Measurements from ENCODE around the gene SEMA3D.
"Not testable (repeated sequence)": the region's sequence is repeated elsewhere in the genome, so short reads cannot be mapped to it uniquely, and the experiment has no call there.

The SEMA3D gene

DNA sequence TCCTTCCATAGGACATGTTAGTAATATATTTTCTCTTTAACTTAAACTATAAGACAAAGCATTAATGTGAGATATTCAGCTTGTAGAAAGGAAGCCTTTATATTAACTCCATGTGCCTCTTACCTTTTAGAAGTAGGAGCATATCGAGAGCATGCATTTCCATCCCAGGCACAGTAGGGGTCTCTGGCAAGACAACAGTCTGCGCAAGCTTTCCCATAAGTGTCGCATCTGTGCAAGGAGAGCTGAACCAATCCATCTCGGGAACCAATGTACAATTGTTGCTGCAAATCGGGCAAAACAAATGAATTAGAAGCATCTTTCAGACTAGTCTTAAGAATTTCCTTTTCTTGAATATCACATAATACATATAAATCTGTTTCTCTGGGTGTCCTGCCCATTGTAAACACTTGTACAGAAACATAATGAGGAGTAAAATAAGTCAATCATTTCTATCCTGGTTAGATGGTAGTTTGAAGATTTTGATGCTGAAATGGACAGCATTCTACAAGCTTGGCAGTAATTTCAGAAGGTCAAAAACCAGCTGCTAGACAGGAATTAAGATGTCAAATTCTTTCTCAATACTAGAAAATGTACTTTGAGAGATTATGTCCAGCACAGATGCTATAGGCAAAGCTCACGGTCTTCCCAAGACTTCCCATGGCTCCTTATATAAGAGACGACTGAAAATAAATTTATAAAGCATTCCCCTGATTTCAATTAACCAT, 171.8 kb downstream of the SEMA3D start:
- Histone ChIP-seq H3K4me3 (ENCODE audit: low read depth in 1 of 2, low read length in 2 of 2) (no peak overlapping the region), H3K36me3 (ENCODE audit: control insufficient read depth in 1 of 2, insufficient read depth in 2 of 2, low read length in 2 of 2) (no peaks in the 10 kb centered on the region), H3K27me3 (ENCODE audit: low read depth, low read length) (no peaks in the 10 kb centered on the region), H3K9me3 (ENCODE audit: control insufficient read depth in 1 of 2, low read length in 2 of 2) (no peaks in the 10 kb centered on the region), H3K27ac (ENCODE audit: low read length) (no peak overlapping the region), H3K4me1 (ENCODE audit: control insufficient read depth in 1 of 2, insufficient read depth in 2 of 2, low read length in 2 of 2) (no peaks in the 10 kb centered on the region)

DNA sequence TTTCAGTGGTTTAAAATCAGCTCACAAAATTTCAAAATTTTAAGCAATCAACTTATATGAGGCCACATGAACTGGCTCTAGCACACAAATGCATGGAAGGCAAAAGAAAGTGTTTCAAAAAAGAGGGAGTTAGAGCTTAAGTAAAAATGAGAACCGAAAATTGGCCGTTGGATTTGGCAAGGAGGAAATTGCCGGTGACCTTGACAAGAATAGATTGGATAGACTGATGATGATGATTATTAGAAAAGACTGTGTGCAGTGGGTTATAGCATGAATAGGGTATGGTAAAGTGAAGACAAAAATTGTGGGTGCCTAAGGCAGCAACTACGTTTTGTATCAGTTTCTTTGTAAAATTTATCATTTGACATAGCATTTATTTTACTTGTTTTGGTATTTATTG, 175.7 kb downstream of the SEMA3D start:
- no peaks in the 10 kb centered on the region for H3K9me3 ChIP-seq (ENCODE audit: control insufficient read depth in 1 of 2, low read length in 2 of 2)
- no peak overlapping the region for H3K27ac ChIP-seq (ENCODE audit: low read length)
- no peaks in the 10 kb centered on the region for H3K4me1 ChIP-seq (ENCODE audit: control insufficient read depth in 1 of 2, insufficient read depth in 2 of 2, low read length in 2 of 2)
- H3K36me3 ChIP-seq (ENCODE audit: control insufficient read depth in 1 of 2, insufficient read depth in 2 of 2, low read length in 2 of 2): no peaks in the 10 kb centered on the region
- no peak overlapping the region for H3K4me3 ChIP-seq (ENCODE audit: low read depth in 1 of 2, low read length in 2 of 2)
- no peaks in the 10 kb centered on the region for H3K27me3 ChIP-seq (ENCODE audit: low read depth, low read length)

DNA sequence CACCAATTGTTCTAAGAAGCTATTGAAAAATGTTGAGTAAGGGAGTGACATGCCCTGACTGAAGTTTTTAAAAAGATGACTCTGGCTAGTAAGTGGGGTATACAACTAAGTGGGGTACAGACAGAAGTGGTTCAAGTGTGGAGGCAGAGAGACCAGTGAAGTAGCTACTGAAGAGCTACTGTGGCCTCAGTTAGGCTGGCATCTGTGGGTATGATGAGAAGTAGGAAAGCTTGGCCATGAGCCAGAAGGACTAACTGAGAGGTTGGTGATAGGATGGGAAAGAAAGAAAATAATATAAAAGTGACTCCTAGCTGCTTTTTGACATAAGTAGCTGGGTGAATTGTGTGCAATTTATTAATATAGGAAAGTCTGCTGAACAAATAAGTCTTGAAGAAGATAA, 176.6 kb downstream of the SEMA3D start:
- H3K4me1 ChIP-seq (ENCODE audit: control insufficient read depth in 1 of 2, insufficient read depth in 2 of 2, low read length in 2 of 2): no peaks in the 10 kb centered on the region
- H3K27ac ChIP-seq (ENCODE audit: low read length): no peak overlapping the region
- H3K27me3 ChIP-seq (ENCODE audit: low read depth, low read length): no peaks in the 10 kb centered on the region
- H3K36me3 ChIP-seq (ENCODE audit: control insufficient read depth in 1 of 2, insufficient read depth in 2 of 2, low read length in 2 of 2): no peaks in the 10 kb centered on the region
- H3K4me3 ChIP-seq (ENCODE audit: low read depth in 1 of 2, low read length in 2 of 2): no peak overlapping the region
- no peaks in the 10 kb centered on the region for H3K9me3 ChIP-seq (ENCODE audit: control insufficient read depth in 1 of 2, low read length in 2 of 2)

DNA sequence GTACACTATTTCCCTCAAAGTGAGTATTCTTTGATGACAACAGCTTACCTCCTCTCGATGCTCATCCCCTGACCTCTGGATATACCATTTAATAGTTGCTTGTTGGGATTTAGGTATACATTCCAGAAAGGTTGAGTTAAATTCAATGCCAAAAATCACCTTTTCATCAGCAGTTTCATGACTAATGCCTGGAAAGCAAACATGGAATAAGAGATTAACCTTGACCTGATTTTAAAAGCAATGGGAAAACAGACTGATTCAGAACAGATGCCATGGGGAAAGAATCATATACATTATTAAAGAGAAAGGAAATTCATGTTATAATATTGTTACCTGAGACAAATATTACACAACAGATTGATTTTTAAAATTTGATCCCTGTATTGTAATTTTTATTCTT, 180.1 kb downstream of the SEMA3D start:
- Histone ChIP-seq H3K27ac (ENCODE audit: low read length) (no peak overlapping the region), H3K36me3 (ENCODE audit: control insufficient read depth in 1 of 2, insufficient read depth in 2 of 2, low read length in 2 of 2) (no peaks in the 10 kb centered on the region), H3K9me3 (ENCODE audit: control insufficient read depth in 1 of 2, low read length in 2 of 2) (no peaks in the 10 kb centered on the region), H3K27me3 (ENCODE audit: low read depth, low read length) (no peaks in the 10 kb centered on the region), H3K4me3 (ENCODE audit: low read depth in 1 of 2, low read length in 2 of 2) (no peak overlapping the region), H3K4me1 (ENCODE audit: control insufficient read depth in 1 of 2, insufficient read depth in 2 of 2, low read length in 2 of 2) (peaks cover 0 to 4% of the 10 kb centered on the region in 2 donors)

DNA sequence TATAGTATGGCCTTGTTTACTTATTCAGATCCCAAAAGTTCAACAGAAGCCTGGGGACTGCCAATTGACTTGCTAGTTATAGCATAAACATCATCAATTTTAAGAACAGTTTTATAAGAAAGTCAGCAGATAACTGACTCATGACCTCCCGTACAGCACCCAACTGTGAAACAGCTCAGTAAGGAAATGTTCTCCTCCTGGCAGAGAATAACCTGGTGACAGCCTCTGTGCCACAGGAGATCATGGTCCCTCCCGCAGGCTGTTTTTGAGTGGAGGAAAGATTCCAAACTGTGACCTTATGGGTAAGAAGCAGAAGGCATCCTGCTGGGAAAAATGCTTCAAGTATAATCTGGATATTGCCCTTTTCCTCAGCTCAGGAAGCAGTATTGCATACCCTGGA, 182.5 kb downstream of the SEMA3D start:
- Histone ChIP-seq H3K27ac (ENCODE audit: low read length) (no peak overlapping the region), H3K36me3 (ENCODE audit: control insufficient read depth in 1 of 2, insufficient read depth in 2 of 2, low read length in 2 of 2) (no peaks in the 10 kb centered on the region), H3K9me3 (ENCODE audit: control insufficient read depth in 1 of 2, low read length in 2 of 2) (no peaks in the 10 kb centered on the region), H3K4me3 (ENCODE audit: low read depth in 1 of 2, low read length in 2 of 2) (no peak overlapping the region), H3K27me3 (ENCODE audit: low read depth, low read length) (no peaks in the 10 kb centered on the region), H3K4me1 (ENCODE audit: control insufficient read depth in 1 of 2, insufficient read depth in 2 of 2, low read length in 2 of 2) (peaks cover 0 to 4% of the 10 kb centered on the region in 2 donors)

DNA sequence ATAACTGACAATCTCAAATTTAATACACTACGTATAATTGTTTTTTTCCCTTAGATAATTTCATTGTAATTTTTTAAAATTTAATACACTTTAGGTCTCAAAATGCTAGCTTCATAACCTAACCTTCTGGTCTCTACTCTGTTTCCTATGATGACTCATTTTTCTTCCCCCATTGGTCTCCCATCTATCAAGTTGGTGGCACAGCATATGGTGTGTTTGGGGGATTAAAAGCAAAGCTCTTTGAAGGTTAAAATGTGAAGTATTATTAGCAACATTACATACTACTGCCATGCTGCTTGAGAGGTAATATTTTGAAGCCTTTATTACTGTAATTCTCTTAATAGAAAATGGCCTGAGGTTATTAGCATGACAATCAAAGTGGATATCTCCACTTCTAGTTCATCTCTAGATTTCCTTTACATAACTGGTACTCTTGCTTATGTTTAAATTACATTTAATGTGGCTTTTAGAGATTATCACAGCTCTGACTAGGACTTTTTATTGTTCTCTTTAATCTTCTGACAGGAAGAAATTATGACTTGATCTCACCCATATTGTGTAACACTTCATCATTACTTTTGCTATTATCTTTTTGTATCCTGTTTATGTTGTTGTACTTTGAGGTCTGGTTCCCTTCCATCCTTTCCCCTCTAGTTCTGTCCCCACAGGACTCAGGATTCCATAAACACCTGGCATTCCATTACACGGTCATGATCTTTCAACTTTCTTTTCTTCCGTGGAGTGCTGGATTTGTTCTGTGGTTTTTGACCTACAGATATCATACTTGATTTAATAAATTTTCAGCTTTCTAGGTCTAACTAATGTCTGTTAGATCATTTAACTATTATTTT, 185.1 kb downstream of the SEMA3D start:
- Histone ChIP-seq H3K27me3 (ENCODE audit: low read depth, low read length) (no peaks in the 10 kb centered on the region), H3K4me3 (ENCODE audit: low read depth in 1 of 2, low read length in 2 of 2) (no peak overlapping the region), H3K27ac (ENCODE audit: low read length) (no peak overlapping the region), H3K36me3 (ENCODE audit: control insufficient read depth in 1 of 2, insufficient read depth in 2 of 2, low read length in 2 of 2) (no peaks in the 10 kb centered on the region), H3K4me1 (ENCODE audit: control insufficient read depth in 1 of 2, insufficient read depth in 2 of 2, low read length in 2 of 2) (peaks cover 0 to 4% of the 10 kb centered on the region in 2 donors), H3K9me3 (ENCODE audit: control insufficient read depth in 1 of 2, low read length in 2 of 2) (no peaks in the 10 kb centered on the region)

DNA sequence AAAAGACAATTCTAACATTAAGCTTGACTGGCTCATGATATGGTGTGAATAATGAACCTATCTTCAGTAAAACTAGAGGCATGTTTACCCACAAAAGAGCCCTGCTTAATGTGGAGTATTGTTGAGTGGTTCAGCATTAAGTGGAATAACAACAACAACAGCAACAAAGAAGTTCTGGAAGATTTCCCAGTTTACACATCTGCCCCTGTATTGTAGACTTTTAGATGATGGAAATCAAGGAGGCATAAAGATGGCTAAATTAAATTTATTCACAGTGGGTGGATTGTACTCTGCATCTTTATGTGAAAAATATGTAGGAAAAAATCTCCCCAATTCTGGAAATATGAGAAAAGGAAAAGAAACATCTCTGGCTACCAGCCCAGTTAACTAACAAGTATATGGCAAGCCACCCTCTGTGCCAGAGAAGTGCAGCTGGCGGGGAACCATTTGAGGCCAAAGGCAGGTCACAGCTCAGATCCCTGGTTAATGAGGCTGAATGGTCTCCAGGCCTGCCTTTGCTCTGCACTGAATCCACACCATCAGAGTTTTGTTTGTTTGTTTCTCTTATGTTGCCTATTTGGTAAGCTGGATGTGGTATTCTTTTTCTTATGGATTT, 186.0 kb downstream of the SEMA3D start:
- H3K36me3 ChIP-seq (ENCODE audit: control insufficient read depth in 1 of 2, insufficient read depth in 2 of 2, low read length in 2 of 2): no peaks in the 10 kb centered on the region
- peaks cover 0 to 4% of the 10 kb centered on the region in 2 donors for H3K4me1 ChIP-seq (ENCODE audit: control insufficient read depth in 1 of 2, insufficient read depth in 2 of 2, low read length in 2 of 2)
- H3K9me3 ChIP-seq (ENCODE audit: control insufficient read depth in 1 of 2, low read length in 2 of 2): no peaks in the 10 kb centered on the region
- no peak overlapping the region for H3K27ac ChIP-seq (ENCODE audit: low read length)
- H3K4me3 ChIP-seq (ENCODE audit: low read depth in 1 of 2, low read length in 2 of 2): no peak overlapping the region
- H3K27me3 ChIP-seq (ENCODE audit: low read depth, low read length): no peaks in the 10 kb centered on the region

DNA sequence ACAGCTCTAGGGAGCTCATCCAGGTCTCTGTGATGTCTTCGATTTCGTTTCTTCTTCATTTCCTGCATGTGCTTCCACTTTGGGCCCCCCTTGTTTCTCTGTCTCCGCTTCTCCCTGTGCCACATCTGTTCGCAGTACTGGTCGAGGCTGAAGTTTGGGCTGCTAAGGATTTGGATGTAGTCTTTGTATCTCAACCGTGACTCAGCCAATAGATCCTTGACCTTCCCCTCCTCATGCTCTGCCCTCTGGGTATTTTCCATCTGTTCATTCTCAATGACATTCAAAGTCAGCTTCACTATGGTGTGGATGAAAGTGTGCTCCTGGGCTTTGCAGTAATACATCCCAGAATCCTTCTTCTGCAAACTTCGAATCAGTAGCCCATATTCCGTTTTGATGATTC, 187.4 kb downstream of the SEMA3D start:
- H3K9me3 ChIP-seq (ENCODE audit: control insufficient read depth in 1 of 2, low read length in 2 of 2): no peaks in the 10 kb centered on the region
- H3K27ac ChIP-seq (ENCODE audit: low read length): no peak overlapping the region
- no peak overlapping the region for H3K4me3 ChIP-seq (ENCODE audit: low read depth in 1 of 2, low read length in 2 of 2)
- H3K4me1 ChIP-seq (ENCODE audit: control insufficient read depth in 1 of 2, insufficient read depth in 2 of 2, low read length in 2 of 2): peaks cover 0 to 2% of the 10 kb centered on the region in 2 donors
- no peaks in the 10 kb centered on the region for H3K27me3 ChIP-seq (ENCODE audit: low read depth, low read length)
- H3K36me3 ChIP-seq (ENCODE audit: control insufficient read depth in 1 of 2, insufficient read depth in 2 of 2, low read length in 2 of 2): no peaks in the 10 kb centered on the region

DNA sequence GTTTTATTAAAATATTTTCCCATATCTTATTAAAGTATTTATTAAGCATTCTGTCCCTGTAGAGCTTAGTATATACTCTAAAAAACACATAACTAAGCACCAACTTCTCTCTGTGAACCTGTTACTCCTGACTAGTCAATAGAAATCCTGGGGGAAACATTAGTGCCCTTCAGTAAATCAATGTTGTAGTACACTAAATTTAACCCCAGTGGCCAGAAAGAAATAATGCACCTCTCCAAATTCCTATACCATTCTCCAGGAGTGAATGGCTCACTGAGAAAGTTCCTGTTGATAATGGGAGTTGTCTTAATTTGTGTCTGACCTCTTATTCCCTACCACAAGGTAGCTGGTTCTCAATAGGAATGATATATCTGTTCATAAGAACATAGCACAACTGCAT, 188.2 kb downstream of the SEMA3D start:
- no peaks in the 10 kb centered on the region for H3K27me3 ChIP-seq (ENCODE audit: low read depth, low read length)
- no peak overlapping the region for H3K27ac ChIP-seq (ENCODE audit: low read length)
- H3K9me3 ChIP-seq (ENCODE audit: control insufficient read depth in 1 of 2, low read length in 2 of 2): no peaks in the 10 kb centered on the region
- no peaks in the 10 kb centered on the region for H3K36me3 ChIP-seq (ENCODE audit: control insufficient read depth in 1 of 2, insufficient read depth in 2 of 2, low read length in 2 of 2)
- no peak overlapping the region for H3K4me3 ChIP-seq (ENCODE audit: low read depth in 1 of 2, low read length in 2 of 2)
- no peaks in the 10 kb centered on the region for H3K4me1 ChIP-seq (ENCODE audit: control insufficient read depth in 1 of 2, insufficient read depth in 2 of 2, low read length in 2 of 2)

DNA sequence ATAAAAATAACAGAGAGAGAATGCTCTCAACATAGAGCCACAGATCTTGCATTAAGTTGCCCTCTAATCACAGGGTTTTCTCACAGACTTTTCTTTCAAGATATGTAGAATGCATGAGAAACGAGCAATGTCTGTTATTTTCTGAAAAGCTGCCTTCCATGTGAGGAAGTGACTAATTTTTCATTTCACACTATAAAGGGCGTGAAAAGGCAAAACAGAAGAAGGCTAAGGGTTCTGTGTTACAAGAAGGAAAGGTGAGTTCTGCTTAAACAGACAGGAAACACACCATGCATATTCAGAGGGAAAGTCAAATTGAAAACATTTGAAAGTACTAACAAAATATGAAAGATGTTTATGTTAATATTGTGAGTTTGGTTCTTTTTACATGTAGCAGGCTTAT, 189.2 kb downstream of the SEMA3D start:
- no peak overlapping the region for H3K4me3 ChIP-seq (ENCODE audit: low read depth in 1 of 2, low read length in 2 of 2)
- no peaks in the 10 kb centered on the region for H3K36me3 ChIP-seq (ENCODE audit: control insufficient read depth in 1 of 2, insufficient read depth in 2 of 2, low read length in 2 of 2)
- no peak overlapping the region for H3K27ac ChIP-seq (ENCODE audit: low read length)
- no peaks in the 10 kb centered on the region for H3K4me1 ChIP-seq (ENCODE audit: control insufficient read depth in 1 of 2, insufficient read depth in 2 of 2, low read length in 2 of 2)
- no peaks in the 10 kb centered on the region for H3K9me3 ChIP-seq (ENCODE audit: control insufficient read depth in 1 of 2, low read length in 2 of 2)
- no peaks in the 10 kb centered on the region for H3K27me3 ChIP-seq (ENCODE audit: low read depth, low read length)

DNA sequence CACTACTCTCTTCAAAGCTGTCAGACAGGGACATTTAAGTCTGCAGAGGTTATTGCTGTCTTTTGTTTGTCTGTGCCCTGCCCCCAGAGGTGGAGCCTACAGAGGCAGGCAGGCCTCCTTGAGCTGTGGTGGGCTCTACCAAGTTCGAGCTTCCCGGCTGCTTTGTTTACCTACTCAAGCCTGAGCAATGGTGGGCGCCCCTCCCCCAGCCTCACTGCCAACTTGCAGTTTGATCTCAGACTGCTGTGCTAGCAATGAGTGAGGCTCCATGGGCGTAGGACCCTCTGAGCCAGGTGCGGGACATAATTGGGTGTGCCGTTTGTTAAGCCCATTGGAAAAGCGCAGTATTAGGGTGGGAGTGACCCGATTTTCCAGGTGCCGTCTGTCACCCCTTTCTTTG, 193.9 kb downstream of the SEMA3D start:
- H3K4me3 ChIP-seq (ENCODE audit: low read depth in 1 of 2, low read length in 2 of 2); H3K27ac ChIP-seq (ENCODE audit: low read length); H3K9me3 ChIP-seq (ENCODE audit: control insufficient read depth in 1 of 2, low read length in 2 of 2); H3K36me3 ChIP-seq (ENCODE audit: control insufficient read depth in 1 of 2, insufficient read depth in 2 of 2, low read length in 2 of 2); H3K4me1 ChIP-seq (ENCODE audit: control insufficient read depth in 1 of 2, insufficient read depth in 2 of 2, low read length in 2 of 2); H3K27me3 ChIP-seq (ENCODE audit: low read depth, low read length): not testable (repeated sequence)
